ENCODE results near the gene ASCC1. TPM values are rescaled to one million over a fixed set of nuclear protein-coding genes. Genes with fewer than 3 reads are reported as not detected.

ASCC1 gene
- total and polyA plus RNA-seq, 2 of the 13 experiments (the other 11 are each of a cell fraction or from before 2014, with no cell fraction given), result 21.6 to 30.1 TPM

- POLR2A ChIA-PET, result interaction anchor here (3.8 kb wide), 1 partner anchor 97 kb away, joined by 17 read pairs; no protein-coding TSS in a partner anchor
- in situ Hi-C loops (cut with HindIII; ENCODE audit: extremely low pct_ligation_motif_present, low pct_unique_long_range_greater_than_20kb) (no loop called here), intact Hi-C loops (cut with micrococcal nuclease; ENCODE audit: unreplicated experiment) (loop anchor here (5.0 to 10.0 kb wide), 3 partner anchors 99 to 176 kb away; no protein-coding TSS in a partner anchor)
- FAIRE-seq (no peak), DNase-seq (ENCODE audit: low spot score) (no peak), ATAC-seq (no peak)
- Histone ChIP-seq H3K9ac (ENCODE audit: insufficient read depth, low read depth, low read length) (no peak overlapping the region), H3K27ac (ENCODE audit: extremely low read length, insufficient read depth, low read length) (no peak overlapping the region), H3K4me2 (ENCODE audit: low read depth, low read length) (no peak overlapping the region), H3K27me3 (ENCODE audit: control insufficient read depth in 1 of 2, insufficient read depth in 2 of 2, low read length in 2 of 2) (no peaks in the 10 kb centered on the region), H2AFZ (ENCODE audit: low read length) (no peak overlapping the region), H3K36me3 (replicated peaks in 1 of 2; ENCODE audit: control insufficient read depth in 1 of 2, insufficient read depth in 2 of 2, low read length in 2 of 2) (peaks cover 7 to 12% of the 10 kb centered on the region in 2 experiments; a peak in 4 of 5 replicates), H4K20me1 (ENCODE audit: insufficient read depth, low read length) (no peaks in the 10 kb centered on the region), H3K9me3 (ENCODE audit: low read length) (no peaks in the 10 kb centered on the region), H3K4me1 (ENCODE audit: insufficient read depth, low read length) (peaks cover 20% of the 10 kb centered on the region), H3K4me3 (replicated peaks in 1 of 3; ENCODE audit: insufficient read depth in 1 of 3, low read depth in 2 of 3, low read length in 3 of 3) (no peak overlapping the region), H3K79me2 (ENCODE audit: insufficient read depth, low read length) (peaks cover 28% of the 10 kb centered on the region)
- WGBS (ENCODE audit: low lambda C conversion rate), result 89% methylated on average over 1 of the region's 1 CpG
- no TSS peak for BruUV-seq (replicated peaks)
- CTCF ChIA-PET (ENCODE audit: low intra/inter-chr PET ratio, low total read pairs), result interaction anchor here (1.6 kb wide), 1 partner anchor 175 kb away, joined by 4 read pairs; no protein-coding TSS in a partner anchor
- TF ChIP-seq ZNF724P (CRISPR knock-in tag; IDR thresholded peaks at IDR 0.05; ENCODE audit: borderline replicate concordance), result no peak
- TF ChIP-seq ZNF501 (CRISPR knock-in tag; IDR thresholded peaks at IDR 0.05), result no peak
- no peak for TF ChIP-seq ZNF790 (CRISPR knock-in tag; IDR thresholded peaks at IDR 0.05; ENCODE audit: borderline replicate concordance)
- no peak for TF ChIP-seq ZFP36 (IDR thresholded peaks at IDR 0.05; ENCODE audit: borderline replicate concordance, low read depth, low read length, partially characterized antibody)
- TF ChIP-seq SKIL (CRISPR knock-in tag; IDR thresholded peaks at IDR 0.05; ENCODE audit: borderline replicate concordance), result no peak
- no peak for TF ChIP-seq ZNF710 (CRISPR knock-in tag; IDR thresholded peaks at IDR 0.05; ENCODE audit: borderline replicate concordance)
- no peak for TF ChIP-seq GTF2F1 (IDR thresholded peaks at IDR 0.05; ENCODE audit: low read length)
- TF ChIP-seq TBX2 (CRISPR knock-in tag; IDR thresholded peaks at IDR 0.05; ENCODE audit: borderline replicate concordance), result no peak
- no peak for TF ChIP-seq ZHX2 (IDR thresholded peaks at IDR 0.05; ENCODE audit: low read depth)
- TF ChIP-seq ZHX2 (CRISPR knock-in tag; IDR thresholded peaks at IDR 0.05; ENCODE audit: borderline replicate concordance), result no peak
- TF ChIP-seq MED1 (CRISPR knock-in tag; IDR thresholded peaks at IDR 0.05), result no peak
- TF ChIP-seq ZNF879 (CRISPR knock-in tag; IDR thresholded peaks at IDR 0.05), result no peak
- TF ChIP-seq SP4 (CRISPR knock-in tag; IDR thresholded peaks at IDR 0.05), result no peak
- TF ChIP-seq ATF5 (CRISPR knock-in tag; IDR thresholded peaks at IDR 0.05; ENCODE audit: low read depth), result no peak
Observed at GRCh38 chr10:72223743-72224101, 7.6 kb upstream of the ASCC1 start.

Data from HepG2 (cell line).